Gastroesophageal sphincter (tissue), 3 donors: ENCODE measurements around the gene MARK3.

Experiments
- EP300 ChIP-seq: sonication (generic); formaldehyde crosslinking; IDR thresholded peaks from one replicate; pipeline ENCODE4 v1.6.1; 2017; ENCODE audit warnings: antibody characterized with exemption, mild to moderate bottlenecking
- POLR2A ChIP-seq, 2 donors: fragments of 450-650 bp; IDR thresholded peaks; one replicate each; pipeline ENCODE4 v1.6.1; 2017; ENCODE audit warnings: antibody characterized with exemption in 2 of 2, mild to moderate bottlenecking in 2 of 2, moderate library complexity in 1 of 2
- POLR2AphosphoS5 ChIP-seq: sonication (generic); formaldehyde crosslinking; IDR thresholded peaks from one replicate; pipeline ENCODE4 v1.6.1; 2017; ENCODE audit warnings: antibody characterized with exemption
- TF ChIP-seq, protein P1 (sequence below), 4 experiments: fragments of 200-600 bp in 2 of 4; fragments of 450-650 bp in 2 of 4; sonication (generic) in 1 of 4; IDR thresholded peaks; one replicate each; pipeline ENCODE4 v1.5.1; 2017 to 2019; ENCODE audit warnings: antibody characterized with exemption in 4 of 4, mild to moderate bottlenecking in 2 of 4, moderate library complexity in 2 of 4

DNA sequence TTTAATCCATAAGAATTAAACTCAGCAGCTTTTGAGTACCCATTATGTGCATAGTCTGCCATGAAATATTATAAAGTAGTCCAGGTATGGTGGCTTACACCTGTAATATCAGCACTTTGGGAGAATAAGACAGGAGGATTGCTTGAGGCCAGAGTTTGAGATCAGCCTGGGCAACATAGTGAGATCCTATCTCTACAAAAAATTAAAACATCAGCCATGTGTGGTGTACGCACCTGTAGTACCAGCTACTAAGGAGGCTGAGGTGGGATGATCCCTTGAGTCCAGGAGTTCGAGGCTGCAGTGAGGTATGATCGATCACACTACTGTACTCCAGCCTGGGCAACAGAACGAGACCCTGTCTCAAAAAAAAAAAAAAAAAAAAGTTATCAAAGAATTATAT lies 15.3 kb downstream of the MARK3 start:
- TF ChIP-seq, protein P1, sequence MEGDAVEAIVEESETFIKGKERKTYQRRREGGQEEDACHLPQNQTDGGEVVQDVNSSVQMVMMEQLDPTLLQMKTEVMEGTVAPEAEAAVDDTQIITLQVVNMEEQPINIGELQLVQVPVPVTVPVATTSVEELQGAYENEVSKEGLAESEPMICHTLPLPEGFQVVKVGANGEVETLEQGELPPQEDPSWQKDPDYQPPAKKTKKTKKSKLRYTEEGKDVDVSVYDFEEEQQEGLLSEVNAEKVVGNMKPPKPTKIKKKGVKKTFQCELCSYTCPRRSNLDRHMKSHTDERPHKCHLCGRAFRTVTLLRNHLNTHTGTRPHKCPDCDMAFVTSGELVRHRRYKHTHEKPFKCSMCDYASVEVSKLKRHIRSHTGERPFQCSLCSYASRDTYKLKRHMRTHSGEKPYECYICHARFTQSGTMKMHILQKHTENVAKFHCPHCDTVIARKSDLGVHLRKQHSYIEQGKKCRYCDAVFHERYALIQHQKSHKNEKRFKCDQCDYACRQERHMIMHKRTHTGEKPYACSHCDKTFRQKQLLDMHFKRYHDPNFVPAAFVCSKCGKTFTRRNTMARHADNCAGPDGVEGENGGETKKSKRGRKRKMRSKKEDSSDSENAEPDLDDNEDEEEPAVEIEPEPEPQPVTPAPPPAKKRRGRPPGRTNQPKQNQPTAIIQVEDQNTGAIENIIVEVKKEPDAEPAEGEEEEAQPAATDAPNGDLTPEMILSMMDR (IDR thresholded peaks at IDR 0.05) = no peak
- TF ChIP-seq POLR2A (IDR thresholded peaks at IDR 0.05) (no peak), POLR2AphosphoS5 (no peak), EP300 (no peak)
